Putamen (tissue), 1 donor: Measurements from ENCODE around the gene RAB4A.
A peak's percentile ranks its signal among the peaks of the same experiment; 100 is the strongest.
"Not testable (repeated sequence)": the region's sequence is repeated elsewhere in the genome, so short reads cannot be mapped to it uniquely, and the experiment has no call there.

Experiments used
- DNase-seq: peaks from one replicate; pipeline ENCODE4 v3.0.0-alpha.2; 2016; ENCODE audit warnings: low spot score

The RAB4A gene

DNA sequence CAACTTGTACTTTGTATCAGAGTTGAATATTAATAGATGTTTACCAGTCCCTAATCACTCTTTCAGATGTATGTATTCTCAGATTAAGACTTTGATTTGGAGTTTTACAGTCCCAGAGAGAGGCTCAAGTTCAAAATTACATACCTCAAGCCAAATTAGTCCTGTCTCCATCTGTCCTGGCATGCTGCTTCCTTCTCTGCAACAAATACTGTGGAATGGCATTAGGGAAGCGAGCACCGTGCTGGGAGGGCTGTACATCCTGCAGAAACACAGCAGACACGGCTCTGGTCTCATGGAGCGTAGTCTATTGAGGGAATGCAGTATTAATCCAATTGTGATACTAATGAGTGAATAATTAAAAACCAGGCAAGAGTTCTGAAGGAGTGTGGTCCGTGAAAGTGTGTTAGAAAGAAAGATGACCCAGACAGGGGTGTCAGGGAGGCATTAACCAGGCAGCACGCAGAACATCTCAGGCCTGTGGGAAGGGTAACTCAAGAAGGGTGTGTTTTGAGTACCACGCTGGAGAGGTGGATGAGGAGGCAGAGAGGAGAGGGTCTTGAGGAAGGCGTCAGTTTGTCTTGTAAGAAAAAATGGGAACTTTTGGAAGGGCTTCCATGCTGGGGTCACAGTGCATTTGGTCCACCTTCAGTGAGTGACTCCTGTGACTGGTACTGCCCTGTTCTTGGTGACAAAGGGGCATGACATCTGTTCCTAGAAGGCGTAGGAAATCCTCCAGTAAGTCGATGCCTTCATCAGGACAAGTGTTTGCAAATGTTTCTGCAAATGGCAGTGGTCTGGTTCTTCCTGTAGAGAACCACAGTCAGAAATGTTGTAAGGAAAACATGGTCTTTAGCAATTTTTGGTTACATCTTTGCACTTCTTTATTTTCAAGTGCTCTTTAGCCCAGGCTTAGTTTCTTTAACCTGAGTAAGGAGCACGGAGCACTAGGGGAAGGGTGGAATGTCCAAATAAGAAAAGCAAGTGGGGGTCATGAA is 1.6 kb downstream of the RAB4A start:
- no peak for DNase-seq

GRCh38 chr1:229273507-229274232 is 2.8 kb downstream of the RAB4A start:
- no peak for DNase-seq

GRCh38 chr1:229275005-229275404 is 4.1 kb downstream of the RAB4A start:
- DNase-seq, result no peak

GRCh38 chr1:229278120-229278741 is 7.3 kb downstream of the RAB4A start:
- DNase-seq, result no peak

GRCh38 chr1:229279242-229279641 is 8.3 kb downstream of the RAB4A start:
- DNase-seq, result no peak

DNA sequence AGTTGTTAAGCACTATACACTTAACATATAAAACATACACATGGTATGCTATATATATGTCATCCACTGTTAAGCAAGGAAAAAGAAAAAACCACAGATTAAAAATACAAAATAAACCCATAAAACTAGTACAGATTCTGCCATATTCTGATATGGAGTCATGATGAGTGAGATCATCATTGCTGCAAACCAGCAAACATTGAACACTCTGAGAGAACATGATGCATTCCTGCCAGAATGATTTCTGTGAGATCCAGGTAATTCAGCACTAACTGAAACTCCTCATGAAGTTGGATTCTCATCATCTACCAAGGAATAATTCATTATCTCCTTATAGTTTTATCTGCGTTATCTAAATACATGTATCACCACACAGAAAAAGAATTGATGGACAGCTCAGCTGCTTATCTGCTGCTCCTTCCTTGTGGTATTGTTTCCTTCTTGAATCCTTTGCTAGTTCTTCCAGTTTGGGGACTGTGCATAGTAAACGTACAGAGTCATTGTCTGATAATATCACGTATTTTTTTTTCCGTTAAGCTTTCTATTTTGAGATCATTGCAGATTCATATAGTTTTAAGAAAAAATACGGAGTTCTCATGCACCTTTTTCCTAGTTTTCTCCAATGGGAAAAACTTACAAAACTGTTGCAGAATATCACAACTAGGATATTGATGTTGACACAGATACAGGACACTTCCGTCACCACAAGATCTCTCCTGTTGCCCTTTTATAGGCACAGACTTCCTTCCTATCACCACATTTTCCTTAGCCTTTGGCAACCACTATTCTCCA is 9.3 kb downstream of the RAB4A start:
- no peak for DNase-seq

GRCh38 chr1:229280921-229281320 is 10.0 kb downstream of the RAB4A start:
- no peak for DNase-seq

GRCh38 chr1:229281339-229281926 is 10.5 kb downstream of the RAB4A start:
- no peak for DNase-seq

- DNase-seq, result no peak
Measured at GRCh38 chr1:229282295-229282823, 11.4 kb downstream of the RAB4A start.

DNA sequence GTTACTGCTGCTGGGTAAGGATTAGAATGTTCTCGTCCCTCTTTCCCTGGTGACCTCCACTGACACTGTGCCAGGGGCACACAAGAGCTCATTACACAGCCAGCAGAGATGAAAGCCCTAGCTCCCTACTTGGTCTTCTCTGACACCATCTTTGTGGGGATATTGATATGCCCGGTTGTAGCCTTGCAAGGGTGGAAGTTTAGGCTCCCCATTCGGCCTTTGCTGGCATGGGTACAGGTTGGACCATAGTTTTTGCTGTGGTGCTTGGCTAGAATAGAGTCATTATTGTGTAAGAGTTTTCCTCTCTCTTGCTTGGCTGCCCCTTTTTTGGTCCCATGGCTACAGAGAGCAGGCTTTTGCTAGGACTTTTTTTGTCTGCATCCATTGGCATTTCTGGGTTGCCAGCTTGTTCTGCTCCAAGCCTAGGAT is 12.3 kb downstream of the RAB4A start:
- DNase-seq, result peak; percentile 45

GRCh38 chr1:229284887-229285286 is 14.0 kb downstream of the RAB4A start:
- DNase-seq, result no peak

DNA sequence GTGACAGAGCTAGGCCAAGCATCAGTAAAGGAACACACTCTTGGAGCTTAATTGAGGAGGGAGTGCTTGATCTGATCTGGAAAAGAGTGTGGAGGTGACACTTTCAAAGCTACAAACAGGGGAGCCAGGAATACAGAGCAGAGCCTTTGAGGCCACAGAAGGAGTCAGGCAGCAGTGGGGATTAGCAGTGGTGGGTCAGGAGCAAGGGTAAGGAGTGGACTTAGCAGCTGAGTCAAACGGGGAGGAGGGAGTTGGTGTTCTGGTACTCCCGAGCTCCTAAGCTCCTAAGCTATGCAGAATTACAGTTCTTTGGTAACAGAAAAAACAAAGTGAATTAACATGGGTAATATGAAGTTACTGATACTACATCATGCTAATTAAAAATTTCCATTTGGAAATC is 14.5 kb downstream of the RAB4A start:
- DNase-seq, result no peak

DNA sequence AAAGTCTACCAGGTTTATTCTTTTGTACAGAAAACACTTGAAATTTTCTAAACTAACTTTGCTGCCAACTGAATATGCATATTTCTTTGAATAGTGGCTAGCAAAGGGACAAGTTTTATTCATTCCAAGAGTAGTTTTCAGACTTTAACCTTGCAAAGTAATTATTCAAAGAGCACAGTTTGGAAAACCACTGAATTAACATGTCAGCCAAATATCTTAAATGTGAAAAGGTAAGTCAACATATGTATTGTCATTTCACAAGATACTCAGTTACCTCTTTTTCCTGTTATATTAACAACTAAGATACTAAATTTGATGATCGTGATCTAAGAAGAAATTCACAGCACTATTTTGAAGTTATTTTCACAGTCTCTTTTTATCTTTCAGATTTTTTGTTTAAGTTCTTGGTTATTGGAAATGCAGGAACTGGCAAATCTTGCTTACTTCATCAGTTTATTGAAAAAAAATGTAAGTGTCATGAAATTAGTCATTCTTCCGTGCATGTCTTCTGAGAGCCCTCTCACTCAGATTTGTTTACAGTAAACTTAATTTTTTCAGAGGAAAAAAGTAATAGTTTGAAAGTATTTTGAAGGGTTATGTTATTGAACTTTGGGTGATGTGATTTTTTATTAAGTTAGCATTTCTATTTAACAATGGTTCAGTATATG is 15.3 kb downstream of the RAB4A start:
- no peak for DNase-seq

GRCh38 chr1:229287267-229287666 is 16.4 kb downstream of the RAB4A start:
- peak; percentile 42 for DNase-seq

DNA sequence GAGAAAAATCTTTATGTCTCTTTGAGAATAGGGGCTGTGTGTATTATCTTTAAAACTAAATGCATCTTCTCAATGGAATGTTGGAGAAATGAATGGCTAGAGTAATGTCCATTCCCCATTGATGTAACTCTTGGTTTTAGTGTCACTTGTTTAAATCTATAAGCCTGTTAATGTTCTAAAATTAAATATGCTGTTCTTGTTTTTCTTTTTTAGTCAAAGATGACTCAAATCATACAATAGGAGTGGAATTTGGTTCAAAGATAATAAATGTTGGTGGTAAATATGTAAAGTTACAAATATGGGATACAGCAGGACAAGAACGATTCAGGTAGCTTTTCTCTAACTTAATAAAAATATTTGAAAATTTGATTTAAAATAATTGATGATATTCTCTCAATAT is 17.6 kb downstream of the RAB4A start:
- no peak for DNase-seq

GRCh38 chr1:229291686-229292085 is 20.8 kb downstream of the RAB4A start:
- DNase-seq, result not testable (repeated sequence)

GRCh38 chr1:229293528-229294204 is 22.8 kb downstream of the RAB4A start:
- DNase-seq, result no peak

DNA sequence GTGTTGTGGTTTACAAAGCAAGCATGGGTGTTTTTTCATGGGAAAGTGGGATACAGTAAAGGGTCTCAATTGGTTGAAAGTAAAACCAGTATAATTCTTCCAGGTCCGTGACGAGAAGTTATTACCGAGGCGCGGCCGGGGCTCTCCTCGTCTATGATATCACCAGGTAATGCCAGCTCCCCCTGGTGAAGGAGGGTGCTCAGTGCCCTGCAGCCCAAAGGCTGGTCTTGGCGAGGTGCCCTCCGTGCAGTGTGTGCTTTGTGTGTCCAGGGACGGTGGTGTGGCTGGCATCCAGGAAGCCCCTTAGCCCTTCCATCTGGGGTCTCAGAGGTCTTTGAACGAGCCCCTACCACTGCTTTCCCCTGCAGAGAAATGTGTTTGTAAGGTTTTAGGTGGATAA is 24.8 kb downstream of the RAB4A start:
- no peak for DNase-seq

GRCh38 chr1:229296541-229296941 is 25.6 kb downstream of the RAB4A start:
- no peak for DNase-seq

GRCh38 chr1:229297746-229298145 is 26.8 kb downstream of the RAB4A start:
- DNase-seq, result no peak
